ENCODE results near the gene SRPX2. TPM values are rescaled to one million over a fixed set of nuclear protein-coding genes. Genes with fewer than 3 reads are reported as not detected.

Gene SRPX2
- total and polyA plus RNA-seq, 9 of the 15 experiments (the other 6 are each of a cell fraction or from before 2014, with no cell fraction given): 0.13 to 0.20 TPM; not detected in 7

DNA sequence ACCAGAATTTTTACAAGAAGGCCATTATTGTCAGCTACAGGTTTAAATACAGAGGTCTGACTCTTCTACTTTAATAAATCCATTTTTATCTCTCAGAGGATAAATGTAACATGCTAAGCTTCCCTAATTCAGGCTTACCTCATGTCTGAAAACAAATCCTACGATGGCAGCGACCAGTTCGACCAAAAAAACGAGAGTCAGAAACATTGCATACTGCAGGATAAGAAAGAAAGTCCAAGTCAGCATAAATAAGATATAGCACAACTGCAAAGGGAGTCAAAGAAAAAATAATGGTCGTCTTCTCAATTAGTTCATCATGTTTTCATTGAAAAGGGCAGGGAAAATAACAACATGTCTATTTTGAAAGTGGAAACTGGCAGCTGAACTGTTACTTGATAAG, 9.0 kb upstream of the SRPX2 start:
- in situ Hi-C loops (cut with MboI): no loop called here
- H3K27me3 ChIP-seq (ENCODE audit: control insufficient read depth in 2 of 2, insufficient read depth in 2 of 2, low read length in 2 of 2): no peaks in the 10 kb centered on the region; a peak in 1 of 5 replicates
- no peak overlapping the region for H2AFZ ChIP-seq (ENCODE audit: low read depth, low read length)
- no peaks in the 10 kb centered on the region for H3K36me3 ChIP-seq (ENCODE audit: control insufficient read depth, insufficient read depth, low read length)
- no peaks in the 10 kb centered on the region for H3K79me2 ChIP-seq (ENCODE audit: control insufficient read depth, insufficient read depth, low read length)
- no peak overlapping the region for H3K27ac ChIP-seq (ENCODE audit: extremely low read depth, low read depth, low read length)
- POLR2A ChIA-PET: no interaction called here
- FAIRE-seq (no peak), ATAC-seq (no peak), DNase-seq (ENCODE audit: extremely low read depth in 1 of 4, low spot score in 3 of 4) (no peak)
- no peak for TF ChIP-seq RBM34 (IDR thresholded peaks at IDR 0.05; ENCODE audit: borderline replicate concordance, insufficient read depth, low read length)
- no peak for TF ChIP-seq ZNF507 (tag; conservative IDR thresholded peaks at IDR 0.05)
- peak; percentile 64 for TF ChIP-seq ZNF316 (IDR thresholded peaks at IDR 0.05)
- TF ChIP-seq, protein P1, sequence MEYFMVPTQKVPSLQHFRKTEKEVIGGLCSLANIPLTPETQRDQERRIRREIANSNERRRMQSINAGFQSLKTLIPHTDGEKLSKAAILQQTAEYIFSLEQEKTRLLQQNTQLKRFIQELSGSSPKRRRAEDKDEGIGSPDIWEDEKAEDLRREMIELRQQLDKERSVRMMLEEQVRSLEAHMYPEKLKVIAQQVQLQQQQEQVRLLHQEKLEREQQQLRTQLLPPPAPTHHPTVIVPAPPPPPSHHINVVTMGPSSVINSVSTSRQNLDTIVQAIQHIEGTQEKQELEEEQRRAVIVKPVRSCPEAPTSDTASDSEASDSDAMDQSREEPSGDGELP (CRISPR knock-in tag; IDR thresholded peaks at IDR 0.05; ENCODE audit: borderline replicate concordance): no peak
- no peak for TF ChIP-seq KAT7 (CRISPR knock-in tag; IDR thresholded peaks at IDR 0.05; ENCODE audit: borderline replicate concordance)
- TF ChIP-seq C11orf30 (IDR thresholded peaks at IDR 0.05; ENCODE audit: low read depth): peak; percentile 28; the same call in 1 of the 2 replicates
- TF ChIP-seq, protein P2, sequence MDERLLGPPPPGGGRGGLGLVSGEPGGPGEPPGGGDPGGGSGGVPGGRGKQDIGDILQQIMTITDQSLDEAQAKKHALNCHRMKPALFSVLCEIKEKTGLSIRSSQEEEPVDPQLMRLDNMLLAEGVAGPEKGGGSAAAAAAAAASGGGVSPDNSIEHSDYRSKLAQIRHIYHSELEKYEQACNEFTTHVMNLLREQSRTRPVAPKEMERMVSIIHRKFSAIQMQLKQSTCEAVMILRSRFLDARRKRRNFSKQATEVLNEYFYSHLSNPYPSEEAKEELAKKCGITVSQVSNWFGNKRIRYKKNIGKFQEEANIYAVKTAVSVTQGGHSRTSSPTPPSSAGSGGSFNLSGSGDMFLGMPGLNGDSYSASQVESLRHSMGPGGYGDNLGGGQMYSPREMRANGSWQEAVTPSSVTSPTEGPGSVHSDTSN (CRISPR knock-in tag; IDR thresholded peaks at IDR 0.05; ENCODE audit: low read depth): no peak
- TF ChIP-seq, protein P2 (tag; conservative IDR thresholded peaks at IDR 0.05; ENCODE audit: low read depth): no peak
- peak; percentile 44; the same call in 1 of the 2 replicates for TF ChIP-seq MAFG (tag; conservative IDR thresholded peaks at IDR 0.05)
- TF ChIP-seq, protein P3, sequence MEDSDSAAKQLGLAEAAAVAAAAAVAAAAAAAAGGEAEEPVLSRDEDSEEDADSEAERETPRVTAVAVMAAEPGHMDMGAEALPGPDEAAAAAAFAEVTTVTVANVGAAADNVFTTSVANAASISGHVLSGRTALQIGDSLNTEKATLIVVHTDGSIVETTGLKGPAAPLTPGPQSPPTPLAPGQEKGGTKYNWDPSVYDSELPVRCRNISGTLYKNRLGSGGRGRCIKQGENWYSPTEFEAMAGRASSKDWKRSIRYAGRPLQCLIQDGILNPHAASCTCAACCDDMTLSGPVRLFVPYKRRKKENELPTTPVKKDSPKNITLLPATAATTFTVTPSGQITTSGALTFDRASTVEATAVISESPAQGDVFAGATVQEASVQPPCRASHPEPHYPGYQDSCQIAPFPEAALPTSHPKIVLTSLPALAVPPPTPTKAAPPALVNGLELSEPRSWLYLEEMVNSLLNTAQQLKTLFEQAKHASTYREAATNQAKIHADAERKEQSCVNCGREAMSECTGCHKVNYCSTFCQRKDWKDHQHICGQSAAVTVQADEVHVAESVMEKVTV (CRISPR knock-in tag; IDR thresholded peaks at IDR 0.05): no peak
- no peaks in the 10 kb centered on the region for H4K20me1 ChIP-seq (replicated peaks; ENCODE audit: control insufficient read depth, insufficient read depth, low read length)
- no peak overlapping the region for H3K4me2 ChIP-seq (ENCODE audit: insufficient read depth, low read length)
- 0% methylated on average over 5 of the region's 5 CpGs for WGBS (ENCODE audit: insufficient coverage, low coverage, missing lambda C conversion rate)
- no peak overlapping the region for H3K4me3 ChIP-seq
- no peaks in the 10 kb centered on the region for H3K9me1 ChIP-seq (ENCODE audit: control insufficient read depth, insufficient read depth, low read length)
- no peaks in the 10 kb centered on the region for H3K9me3 ChIP-seq (replicated peaks; ENCODE audit: control insufficient read depth, insufficient read depth, low read depth, low read length)
- CTCF ChIA-PET (ENCODE audit: low intra/inter-chr PET ratio): no interaction called here
- intact Hi-C loops (cut with micrococcal nuclease): no loop called here
- no peak overlapping the region for H3K9ac ChIP-seq (ENCODE audit: insufficient read depth in 1 of 2, low read depth in 2 of 2, low read length in 2 of 2)
- H3K4me1 ChIP-seq (replicated peaks in 1 of 2; ENCODE audit: control insufficient read depth in 2 of 2, insufficient read depth in 2 of 2, low read length in 2 of 2): no peaks in the 10 kb centered on the region; a peak in 2 of 5 replicates
- no TSS peak for BruUV-seq (replicated peaks)
